HEK293 (cell line): Measurements from ENCODE around the gene SKOR1.

Experiments
- YY1 ChIP-seq: fragments of 450-650 bp; formaldehyde crosslinking; IDR thresholded peaks from 2 replicates; pipeline ENCODE4 v1.5.1; 2018; ENCODE audit warnings: missing biosample characterization, missing genetic modification characterization
- ZBTB20 ChIP-seq: fragments of 450-650 bp; formaldehyde crosslinking; IDR thresholded peaks from 2 replicates; pipeline ENCODE4 v1.5.1; 2016; ENCODE audit warnings: missing biosample characterization, missing genetic modification characterization
- ZNF146 ChIP-seq: fragments of 450-650 bp; formaldehyde crosslinking; IDR thresholded peaks from 2 replicates; pipeline ENCODE4 v1.5.1; 2016; ENCODE audit warnings: missing biosample characterization, missing genetic modification characterization
- ZNF18 ChIP-seq: fragments of 450-650 bp; formaldehyde crosslinking; IDR thresholded peaks from 2 replicates; pipeline ENCODE4 v1.5.1; 2016; ENCODE audit warnings: missing biosample characterization, missing genetic modification characterization
- ZNF518A ChIP-seq: fragments of 450-650 bp; formaldehyde crosslinking; conservative IDR thresholded peaks from 2 replicates; pipeline ENCODE4 v1.5.1; 2016; ENCODE audit warnings: low read depth, missing biosample characterization, missing genetic modification characterization
- ZNF549 ChIP-seq: fragments of 450-650 bp; IDR thresholded peaks from 2 replicates; pipeline ENCODE4 v1.5.1; 2018; ENCODE audit warnings: missing biosample characterization, missing genetic modification characterization, mild to moderate bottlenecking, inconsistent platforms, moderate library complexity
- ZNF596 ChIP-seq: fragments of 450-650 bp; IDR thresholded peaks from 2 replicates; pipeline ENCODE4 v1.5.0; 2018; ENCODE audit warnings: missing biosample characterization, mild to moderate bottlenecking, missing genetic modification characterization, moderate library complexity
- TF ChIP-seq, protein P1 (sequence below): fragments of 450-650 bp; formaldehyde crosslinking; IDR thresholded peaks from 2 replicates; pipeline ENCODE4 v1.5.1; 2016; ENCODE audit warnings: missing biosample characterization, missing genetic modification characterization
- TF ChIP-seq, protein P2 (sequence below): fragments of 450-650 bp; formaldehyde crosslinking; IDR thresholded peaks from 2 replicates; pipeline ENCODE4; 2016; ENCODE audit warnings: missing biosample characterization, missing genetic modification characterization

DNA sequence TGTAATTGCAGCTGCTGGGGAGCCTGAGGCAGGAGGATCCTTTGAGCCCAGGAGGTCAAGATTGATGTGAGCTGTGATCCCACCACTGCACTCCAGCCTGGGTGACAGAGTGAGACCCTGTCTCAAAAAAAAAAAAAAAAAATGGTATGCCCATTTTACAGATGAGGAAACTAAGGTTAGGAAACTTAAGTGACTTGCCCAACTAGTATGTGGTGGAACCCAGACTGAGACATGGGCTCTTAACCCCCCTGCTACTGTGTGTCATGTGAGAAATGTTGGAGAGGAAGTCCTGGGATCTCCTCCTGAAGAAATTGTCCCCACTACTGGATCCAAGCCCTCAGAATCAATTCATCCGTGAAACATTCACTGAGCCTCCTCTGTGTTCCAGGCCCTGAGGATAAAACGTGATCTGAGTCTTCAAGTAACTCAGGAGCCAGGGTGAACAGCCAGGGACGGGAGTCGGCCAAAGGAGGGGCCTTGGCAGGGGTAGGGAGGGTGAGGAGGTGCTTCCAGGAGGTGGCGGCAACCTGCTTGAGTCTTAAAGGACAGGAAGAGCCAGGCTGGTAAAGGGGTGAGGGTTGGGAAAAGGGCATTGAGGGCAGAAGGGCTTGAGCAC, 34.1 kb downstream of the SKOR1 start:
- TF ChIP-seq, protein P1, sequence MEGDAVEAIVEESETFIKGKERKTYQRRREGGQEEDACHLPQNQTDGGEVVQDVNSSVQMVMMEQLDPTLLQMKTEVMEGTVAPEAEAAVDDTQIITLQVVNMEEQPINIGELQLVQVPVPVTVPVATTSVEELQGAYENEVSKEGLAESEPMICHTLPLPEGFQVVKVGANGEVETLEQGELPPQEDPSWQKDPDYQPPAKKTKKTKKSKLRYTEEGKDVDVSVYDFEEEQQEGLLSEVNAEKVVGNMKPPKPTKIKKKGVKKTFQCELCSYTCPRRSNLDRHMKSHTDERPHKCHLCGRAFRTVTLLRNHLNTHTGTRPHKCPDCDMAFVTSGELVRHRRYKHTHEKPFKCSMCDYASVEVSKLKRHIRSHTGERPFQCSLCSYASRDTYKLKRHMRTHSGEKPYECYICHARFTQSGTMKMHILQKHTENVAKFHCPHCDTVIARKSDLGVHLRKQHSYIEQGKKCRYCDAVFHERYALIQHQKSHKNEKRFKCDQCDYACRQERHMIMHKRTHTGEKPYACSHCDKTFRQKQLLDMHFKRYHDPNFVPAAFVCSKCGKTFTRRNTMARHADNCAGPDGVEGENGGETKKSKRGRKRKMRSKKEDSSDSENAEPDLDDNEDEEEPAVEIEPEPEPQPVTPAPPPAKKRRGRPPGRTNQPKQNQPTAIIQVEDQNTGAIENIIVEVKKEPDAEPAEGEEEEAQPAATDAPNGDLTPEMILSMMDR (tag by site-specific recombination), result no peak
- no peak for TF ChIP-seq ZNF549 (tag by site-specific recombination)
- TF ChIP-seq ZNF596 (tag by site-specific recombination), result no peak
- TF ChIP-seq ZNF146 (tag by site-specific recombination), result no peak
- TF ChIP-seq, protein P2, sequence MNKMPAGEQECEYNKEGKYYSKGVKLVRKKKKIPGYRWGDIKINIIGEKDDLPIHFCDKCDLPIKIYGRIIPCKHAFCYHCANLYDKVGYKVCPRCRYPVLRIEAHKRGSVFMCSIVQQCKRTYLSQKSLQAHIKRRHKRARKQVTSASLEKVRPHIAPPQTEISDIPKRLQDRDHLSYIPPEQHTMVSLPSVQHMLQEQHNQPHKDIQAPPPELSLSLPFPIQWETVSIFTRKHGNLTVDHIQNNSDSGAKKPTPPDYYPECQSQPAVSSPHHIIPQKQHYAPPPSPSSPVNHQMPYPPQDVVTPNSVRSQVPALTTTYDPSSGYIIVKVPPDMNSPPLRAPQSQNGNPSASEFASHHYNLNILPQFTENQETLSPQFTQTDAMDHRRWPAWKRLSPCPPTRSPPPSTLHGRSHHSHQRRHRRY (tag by site-specific recombination), result no peak
- TF ChIP-seq ZBTB20 (tag by site-specific recombination), result no peak
- no peak for TF ChIP-seq YY1 (tag by site-specific recombination)
- TF ChIP-seq ZNF18 (tag by site-specific recombination), result no peak
- TF ChIP-seq ZNF518A (tag by site-specific recombination), result no peak
